Measurements from ENCODE around the gene KHDC3L. TPM values are rescaled to one million over a fixed set of nuclear protein-coding genes. Genes with fewer than 3 reads are reported as not detected.

KHDC3L gene
- total and polyA plus RNA-seq, 2 experiments from 2014 or later = not detected

DNA sequence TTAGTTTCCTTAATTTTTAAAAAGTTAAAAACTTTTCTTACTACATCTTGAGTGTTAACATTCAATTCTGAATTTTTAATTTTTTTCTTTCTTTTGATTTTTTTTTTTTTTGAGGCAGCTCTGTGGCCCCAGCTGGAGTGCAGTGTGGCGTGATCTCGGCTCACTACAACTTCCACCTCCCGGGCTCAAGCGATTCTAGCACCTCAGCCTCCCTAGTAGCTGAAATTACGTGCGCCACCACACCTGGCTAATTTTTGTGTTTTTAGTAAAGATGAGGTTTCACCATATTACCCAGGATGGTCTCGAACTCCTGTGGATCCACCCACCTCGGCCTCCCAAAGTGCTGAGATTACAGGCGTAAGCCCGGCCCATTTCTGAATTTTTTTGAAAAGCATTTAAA is 33.4 kb downstream of the KHDC3L start:
- H3K4me3 ChIP-seq = no peak overlapping the region
- H4K20me1 ChIP-seq (ENCODE audit: insufficient read depth, poor library complexity, severe bottlenecking) = no peaks in the 10 kb centered on the region
- TF ChIP-seq EZH2phosphoT487 (IDR thresholded peaks at IDR 0.05; ENCODE audit: low read depth, severe bottlenecking, unreplicated experiment) (no peak), EZH2 (IDR thresholded peaks at IDR 0.05; ENCODE audit: borderline replicate concordance) (no peak)
- TF ChIP-seq, protein P1, sequence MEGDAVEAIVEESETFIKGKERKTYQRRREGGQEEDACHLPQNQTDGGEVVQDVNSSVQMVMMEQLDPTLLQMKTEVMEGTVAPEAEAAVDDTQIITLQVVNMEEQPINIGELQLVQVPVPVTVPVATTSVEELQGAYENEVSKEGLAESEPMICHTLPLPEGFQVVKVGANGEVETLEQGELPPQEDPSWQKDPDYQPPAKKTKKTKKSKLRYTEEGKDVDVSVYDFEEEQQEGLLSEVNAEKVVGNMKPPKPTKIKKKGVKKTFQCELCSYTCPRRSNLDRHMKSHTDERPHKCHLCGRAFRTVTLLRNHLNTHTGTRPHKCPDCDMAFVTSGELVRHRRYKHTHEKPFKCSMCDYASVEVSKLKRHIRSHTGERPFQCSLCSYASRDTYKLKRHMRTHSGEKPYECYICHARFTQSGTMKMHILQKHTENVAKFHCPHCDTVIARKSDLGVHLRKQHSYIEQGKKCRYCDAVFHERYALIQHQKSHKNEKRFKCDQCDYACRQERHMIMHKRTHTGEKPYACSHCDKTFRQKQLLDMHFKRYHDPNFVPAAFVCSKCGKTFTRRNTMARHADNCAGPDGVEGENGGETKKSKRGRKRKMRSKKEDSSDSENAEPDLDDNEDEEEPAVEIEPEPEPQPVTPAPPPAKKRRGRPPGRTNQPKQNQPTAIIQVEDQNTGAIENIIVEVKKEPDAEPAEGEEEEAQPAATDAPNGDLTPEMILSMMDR (IDR thresholded peaks at IDR 0.05; ENCODE audit: poor library complexity) = no peak
- H2AFZ ChIP-seq = no peak overlapping the region
- H3K9me2 ChIP-seq (replicated peaks; ENCODE audit: insufficient read depth) = no peaks in the 10 kb centered on the region
- no peaks in the 10 kb centered on the region for H3K4me1 ChIP-seq (ENCODE audit: insufficient read depth)
- DNase-seq (ENCODE audit: low spot score) = no peak
- no peaks in the 10 kb centered on the region for H3K79me2 ChIP-seq
- no peak overlapping the region for H3K4me2 ChIP-seq
- no peaks in the 10 kb centered on the region for H3K36me3 ChIP-seq (replicated peaks; ENCODE audit: insufficient read depth, low read depth)
- H3K27me3 ChIP-seq = no peaks in the 10 kb centered on the region
- H3K9me3 ChIP-seq (ENCODE audit: low read depth) = no peaks in the 10 kb centered on the region
- H3K27ac ChIP-seq = no peak overlapping the region
- 94% methylated on average over 10 of the region's 10 CpGs for WGBS (ENCODE audit: low lambda C conversion rate, missing lambda C conversion rate)

DNA sequence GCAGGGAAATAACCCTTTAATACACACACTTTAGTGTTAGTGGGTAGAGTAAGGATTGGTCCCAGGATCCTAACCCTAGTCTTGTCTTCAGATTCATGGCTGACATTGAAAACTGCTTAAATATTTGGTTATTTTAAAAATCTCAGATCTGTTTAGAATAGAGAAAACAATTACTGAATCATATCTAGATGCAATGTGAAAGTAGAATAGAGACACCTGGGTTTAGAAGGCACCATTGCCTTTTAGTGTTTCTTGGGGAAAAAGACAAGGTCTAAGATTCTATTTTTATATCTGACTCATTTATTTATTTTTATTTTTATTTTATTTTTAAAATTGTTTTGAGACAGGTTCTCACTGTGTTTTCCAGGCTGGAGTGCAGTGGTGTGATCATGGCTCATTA is 38.2 kb downstream of the KHDC3L start:
- Histone ChIP-seq H3K9me3 (ENCODE audit: low read depth) (no peaks in the 10 kb centered on the region), H3K9me2 (replicated peaks; ENCODE audit: insufficient read depth) (no peaks in the 10 kb centered on the region), H3K27ac (no peak overlapping the region), H3K4me2 (no peak overlapping the region), H2AFZ (no peak overlapping the region), H3K36me3 (replicated peaks; ENCODE audit: insufficient read depth, low read depth) (no peaks in the 10 kb centered on the region), H3K79me2 (no peaks in the 10 kb centered on the region), H3K4me1 (ENCODE audit: insufficient read depth) (no peaks in the 10 kb centered on the region), H3K4me3 (no peak overlapping the region), H3K27me3 (no peaks in the 10 kb centered on the region), H4K20me1 (ENCODE audit: insufficient read depth, poor library complexity, severe bottlenecking) (no peaks in the 10 kb centered on the region)
- no peak for DNase-seq (ENCODE audit: low spot score)
- TF ChIP-seq, protein P1 (IDR thresholded peaks at IDR 0.05; ENCODE audit: poor library complexity) = no peak
- TF ChIP-seq EZH2phosphoT487 (IDR thresholded peaks at IDR 0.05; ENCODE audit: low read depth, severe bottlenecking, unreplicated experiment) (no peak), EZH2 (IDR thresholded peaks at IDR 0.05; ENCODE audit: borderline replicate concordance) (no peak)

DNA sequence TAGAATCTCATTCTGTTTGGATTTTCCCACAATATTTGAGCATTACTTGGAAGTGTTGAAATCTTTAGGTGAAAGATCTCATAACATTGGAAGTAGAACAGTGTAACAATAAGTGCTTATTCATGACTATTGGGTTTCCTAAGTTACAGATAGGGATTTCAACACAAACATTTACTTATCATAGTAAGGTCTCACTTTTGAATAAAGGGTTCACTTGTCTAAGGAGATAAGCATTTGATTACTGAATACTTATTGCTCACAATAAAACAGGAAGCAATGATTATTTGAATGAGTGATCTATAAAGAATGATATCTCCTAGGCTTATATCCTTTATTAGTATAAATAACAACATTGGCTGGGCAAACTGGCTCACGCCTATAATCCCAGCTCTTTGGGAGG is 46.9 kb downstream of the KHDC3L start:
- Histone ChIP-seq H2AFZ (no peak overlapping the region), H3K27me3 (no peaks in the 10 kb centered on the region), H3K9me3 (ENCODE audit: low read depth) (no peaks in the 10 kb centered on the region), H3K4me1 (ENCODE audit: insufficient read depth) (no peaks in the 10 kb centered on the region), H3K79me2 (no peaks in the 10 kb centered on the region), H3K4me3 (no peak overlapping the region), H3K9me2 (replicated peaks; ENCODE audit: insufficient read depth) (no peaks in the 10 kb centered on the region), H3K27ac (no peak overlapping the region), H3K4me2 (no peak overlapping the region), H3K36me3 (replicated peaks; ENCODE audit: insufficient read depth, low read depth) (no peaks in the 10 kb centered on the region), H4K20me1 (ENCODE audit: insufficient read depth, poor library complexity, severe bottlenecking) (no peaks in the 10 kb centered on the region)
- TF ChIP-seq EZH2phosphoT487 (IDR thresholded peaks at IDR 0.05; ENCODE audit: low read depth, severe bottlenecking, unreplicated experiment) (no peak), EZH2 (IDR thresholded peaks at IDR 0.05; ENCODE audit: borderline replicate concordance) (no peak)
- TF ChIP-seq, protein P1 (IDR thresholded peaks at IDR 0.05; ENCODE audit: poor library complexity) = no peak
- 75% methylated on average over 1 of the region's 1 CpG for WGBS (ENCODE audit: low lambda C conversion rate, missing lambda C conversion rate)
- no peak for DNase-seq (ENCODE audit: low spot score)

DNA sequence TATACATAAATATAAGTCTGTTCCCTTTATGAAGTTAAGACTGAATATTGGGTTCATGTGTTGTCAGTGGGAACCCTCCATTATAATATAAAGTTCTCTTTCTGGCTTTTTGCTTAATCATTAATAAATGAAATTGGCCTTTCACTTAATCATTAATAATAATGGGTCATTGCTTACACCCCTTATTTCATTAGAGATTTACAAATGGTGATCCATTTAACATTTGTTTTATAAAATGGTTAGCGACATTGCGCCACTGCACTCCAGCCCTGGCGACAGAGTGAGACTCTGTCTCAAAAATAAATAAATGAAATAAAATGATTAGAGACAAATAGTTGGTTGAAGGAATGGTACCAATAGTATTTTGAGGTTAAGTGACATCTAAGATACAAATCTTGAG is 50.6 kb downstream of the KHDC3L start:
- DNase-seq (ENCODE audit: low spot score) = no peak
- H3K27ac ChIP-seq = no peak overlapping the region
- H3K36me3 ChIP-seq (replicated peaks; ENCODE audit: insufficient read depth, low read depth) = no peaks in the 10 kb centered on the region
- no peaks in the 10 kb centered on the region for H3K4me1 ChIP-seq (ENCODE audit: insufficient read depth)
- TF ChIP-seq EZH2phosphoT487 (IDR thresholded peaks at IDR 0.05; ENCODE audit: low read depth, severe bottlenecking, unreplicated experiment) (no peak), EZH2 (IDR thresholded peaks at IDR 0.05; ENCODE audit: borderline replicate concordance) (no peak)
- TF ChIP-seq, protein P1 (IDR thresholded peaks at IDR 0.05; ENCODE audit: poor library complexity) = no peak
- no peak overlapping the region for H2AFZ ChIP-seq
- H4K20me1 ChIP-seq (ENCODE audit: insufficient read depth, poor library complexity, severe bottlenecking) = no peaks in the 10 kb centered on the region
- H3K9me3 ChIP-seq (ENCODE audit: low read depth) = no peaks in the 10 kb centered on the region
- H3K9me2 ChIP-seq (replicated peaks; ENCODE audit: insufficient read depth) = no peaks in the 10 kb centered on the region
- H3K27me3 ChIP-seq = no peaks in the 10 kb centered on the region
- no peak overlapping the region for H3K4me3 ChIP-seq
- no peaks in the 10 kb centered on the region for H3K79me2 ChIP-seq
- WGBS (ENCODE audit: low lambda C conversion rate, missing lambda C conversion rate) = 97% methylated on average over 3 of the region's 3 CpGs
- H3K4me2 ChIP-seq = no peak overlapping the region
